Neuronal stem cell (in vitro differentiated cells): ENCODE measurements around the gene LYPLA2.

Experiments
- DNase-seq: peaks from one replicate; pipeline ENCODE4 v3.0.0-alpha.2; 2013; ENCODE audit warnings: low spot score
- H2AFZ ChIP-seq: one replicate; pipeline ENCODE4 v1.6.1; 2013; ENCODE audit warnings: mild to moderate bottlenecking, low read length, inconsistent platforms
- H2AK5ac ChIP-seq: 2 replicates; pipeline ENCODE4 v1.6.1; 2013; ENCODE audit warnings: low read depth, mild to moderate bottlenecking, inconsistent platforms, low read length, moderate library complexity, mixed read lengths
- H2BK120ac ChIP-seq: 2 replicates; pipeline ENCODE4 v1.6.1; 2013; ENCODE audit warnings: low read depth, mild to moderate bottlenecking, inconsistent platforms, low read length, moderate library complexity, mixed read lengths
- H2BK12ac ChIP-seq: one replicate; pipeline ENCODE4 v1.6.1; 2013; ENCODE audit warnings: low read length, inconsistent platforms
- H2BK15ac ChIP-seq: 2 replicates; pipeline ENCODE4 v1.6.1; 2013; ENCODE audit warnings: mild to moderate bottlenecking, low read length, inconsistent platforms, mixed read lengths
- H2BK5ac ChIP-seq: one replicate; pipeline ENCODE4 v1.6.1; 2013; ENCODE audit warnings: inconsistent platforms, mild to moderate bottlenecking, low read length, moderate library complexity
- H3K14ac ChIP-seq: one replicate; pipeline ENCODE4 v1.6.1; 2013; ENCODE audit warnings: low read length, inconsistent platforms
- H3K18ac ChIP-seq: 2 replicates; pipeline ENCODE4 v1.6.1; 2013; ENCODE audit warnings: low read length, inconsistent platforms
- H3K23ac ChIP-seq: 2 replicates; pipeline ENCODE4 v1.6.1; 2013; ENCODE audit warnings: low read depth, mild to moderate bottlenecking, mixed read lengths, low read length, inconsistent platforms; ENCODE audit not compliant: poor library complexity
- H3K27ac ChIP-seq: replicated peaks from 3 replicates; pipeline ENCODE4 v1.5.1; 2013; ENCODE audit warnings: low read length, inconsistent platforms
- H3K27me3 ChIP-seq, 3 experiments: 2 replicates each; pipeline ENCODE4 v1.6.1; 2013; ENCODE audit warnings: low read length in 3 of 3, mild to moderate bottlenecking in 2 of 3, inconsistent platforms in 1 of 3, low read depth in 1 of 3, mixed read lengths in 1 of 3, moderate library complexity in 1 of 3; ENCODE audit not compliant: control insufficient read depth in 3 of 3, insufficient read depth in 3 of 3
- H3K36me3 ChIP-seq, 2 donors: replicated peaks in 1 of 2; 2 replicates each; pipeline ENCODE4 v1.6.1; 2013; ENCODE audit warnings: low read length in 2 of 2; ENCODE audit not compliant: control insufficient read depth in 2 of 2, insufficient read depth in 2 of 2
- H3K4ac ChIP-seq: 2 replicates; pipeline ENCODE4 v1.6.1; 2013; ENCODE audit warnings: inconsistent platforms, mild to moderate bottlenecking, low read length, moderate library complexity
- H3K4me1 ChIP-seq, 2 donors: 1 replicate in 1 of 2; 2 replicates in 1 of 2; pipeline ENCODE4 v1.6.1; 2013; ENCODE audit warnings: low read length in 2 of 2, low read depth in 1 of 2; ENCODE audit not compliant: control insufficient read depth in 2 of 2, insufficient read depth in 1 of 2
- H3K4me2 ChIP-seq: one replicate; pipeline ENCODE4 v1.6.1; 2013; ENCODE audit warnings: mild to moderate bottlenecking, low read length, inconsistent platforms; ENCODE audit not compliant: insufficient read depth, poor library complexity, severe bottlenecking
- H3K4me3 ChIP-seq, 2 donors: 2 replicates each; pipeline ENCODE4 v1.5.1; 2013; ENCODE audit warnings: low read length in 2 of 2, mild to moderate bottlenecking in 2 of 2, inconsistent platforms in 1 of 2, moderate library complexity in 1 of 2
- H3K79me1 ChIP-seq: one replicate; pipeline ENCODE4 v1.6.1; 2013; ENCODE audit warnings: low read depth, mild to moderate bottlenecking, inconsistent platforms, low read length, moderate library complexity
- H3K9ac ChIP-seq: one replicate; pipeline ENCODE4 v1.6.1; 2013; ENCODE audit warnings: mild to moderate bottlenecking, low read depth, low read length, inconsistent platforms; ENCODE audit not compliant: poor library complexity
- H3K9me3 ChIP-seq, 2 donors: replicated peaks in 1 of 2; 2 replicates each; pipeline versions ENCODE3 to v1.6.1; 2013; ENCODE audit warnings: low read length in 2 of 2, mild to moderate bottlenecking in 2 of 2, inconsistent platforms in 1 of 2, low read depth in 1 of 2, mixed read lengths in 1 of 2, moderate library complexity in 1 of 2; ENCODE audit not compliant: control insufficient read depth in 2 of 2, insufficient read depth in 1 of 2
- H4K8ac ChIP-seq: one replicate; pipeline ENCODE4 v1.6.1; 2013; ENCODE audit warnings: low read depth, mild to moderate bottlenecking, inconsistent platforms, low read length, moderate library complexity
- H4K91ac ChIP-seq: one replicate; pipeline ENCODE4 v1.6.1; 2013; ENCODE audit warnings: low read length, low read depth, mild to moderate bottlenecking, inconsistent platforms; ENCODE audit not compliant: poor library complexity
- whole genome bisulfite sequencing, 2 donors: extraction: QIAGEN DNeasy Blood & Tissue Kit; methylation state at CpG; one replicate each; pipeline ENCODE4 v1.1.7; 2013; ENCODE audit warnings: missing lambda C conversion rate in 2 of 2, mixed read lengths in 1 of 2; ENCODE audit not compliant: insufficient read length in 2 of 2, insufficient replicate concordance in 1 of 2; ENCODE audit errors: extremely low coverage in 2 of 2; 5-methylcytosine and 5-hydroxymethylcytosine counted together

The LYPLA2 gene

GRCh38 chr1:23743287-23744152 lies 47.4 kb upstream of the LYPLA2 start, which contains the start of gene ELOA:
Gene ELOA, plus strand, starts transcription at chr1:23743471. Its CDS starts 33 bp downstream, at chr1:23743504.
- Histone ChIP-seq H2AK5ac (peak within 1 kb of the TSS; percentile 63), H3K9me3 (no peaks in the 10 kb centered on the region), H3K79me1 (peaks cover 5% of the 10 kb centered on the region), H3K27me3 (no peaks in the 10 kb centered on the region), H2BK12ac (peak within 1 kb of the TSS; percentile 17), H3K18ac (peak within 1 kb of the TSS; percentile 96), H3K27ac (peak within 1 kb of the TSS; percentile 7), H3K4me3 (peak within 1 kb of the TSS; percentile 93 to 94), H2BK120ac (peak within 1 kb of the TSS; percentile 22), H2BK5ac (peak within 1 kb of the TSS; percentile 69), H3K4me2 (peak within 1 kb of the TSS; percentile 79), H3K23ac (peak within 1 kb of the TSS; percentile 99), H2AFZ (peak within 1 kb of the TSS; percentile 98), H3K36me3 (peaks cover 2 to 28% of the 10 kb centered on the region in 2 donors), H3K9ac (peak within 1 kb of the TSS; percentile 98), H4K8ac (peak within 1 kb of the TSS; percentile 92), H4K91ac (no peak within 1 kb of the TSS), H2BK15ac (peak within 1 kb of the TSS; percentile 39), H3K4me1 (peaks cover 2 to 9% of the 10 kb centered on the region in 2 donors), H3K4ac (peak within 1 kb of the TSS; percentile 55), H3K14ac (peak within 1 kb of the TSS; percentile 65)
- peak; percentile 74 for DNase-seq
- WGBS, 2 donors: no CpG with 5 or more reads among the region's 119 CpGs

GRCh38 chr1:23745515-23745914 lies 45.4 kb upstream of the LYPLA2 start:
- no peak overlapping the region for H3K27ac ChIP-seq
- no peak overlapping the region for H2BK120ac ChIP-seq
- H3K9me3 ChIP-seq: no peaks in the 10 kb centered on the region
- H3K27me3 ChIP-seq: no peaks in the 10 kb centered on the region
- H3K23ac ChIP-seq: no peak overlapping the region
- no peak overlapping the region for H2BK5ac ChIP-seq
- H3K36me3 ChIP-seq: peaks cover 2 to 46% of the 10 kb centered on the region in 2 donors
- no peak overlapping the region for H2BK12ac ChIP-seq
- no peak overlapping the region for H4K8ac ChIP-seq
- no peak for DNase-seq
- no peak overlapping the region for H3K14ac ChIP-seq
- no peak overlapping the region for H3K9ac ChIP-seq
- no peak overlapping the region for H2AK5ac ChIP-seq
- peaks cover 2 to 9% of the 10 kb centered on the region in 2 donors for H3K4me1 ChIP-seq
- peaks cover 5% of the 10 kb centered on the region for H3K79me1 ChIP-seq
- H3K4me2 ChIP-seq: no peak overlapping the region
- H3K18ac ChIP-seq: no peak overlapping the region
- no peak overlapping the region for H2AFZ ChIP-seq
- no CpG with 5 or more reads among the region's 1 CpG for WGBS, 2 donors
- no peak overlapping the region for H4K91ac ChIP-seq
- H3K4ac ChIP-seq: no peak overlapping the region
- H2BK15ac ChIP-seq: no peak overlapping the region
- no peak overlapping the region for H3K4me3 ChIP-seq

- no peak overlapping the region for H4K91ac ChIP-seq
- H2BK15ac ChIP-seq: no peak overlapping the region
- H3K27me3 ChIP-seq: no peaks in the 10 kb centered on the region
- no peak overlapping the region for H3K14ac ChIP-seq
- no peak overlapping the region for H3K4me2 ChIP-seq
- no peak overlapping the region for H2AFZ ChIP-seq
- H3K4me1 ChIP-seq: peaks cover 2 to 9% of the 10 kb centered on the region in 2 donors
- H3K9ac ChIP-seq: no peak overlapping the region
- H2BK5ac ChIP-seq: no peak overlapping the region
- H3K9me3 ChIP-seq: no peaks in the 10 kb centered on the region
- no CpG with 5 or more reads among the region's 3 CpGs for WGBS, 2 donors
- no peak overlapping the region for H3K4ac ChIP-seq
- DNase-seq: no peak
- H3K18ac ChIP-seq: no peak overlapping the region
- H2BK120ac ChIP-seq: no peak overlapping the region
- H3K36me3 ChIP-seq: peaks cover 20 to 71% of the 10 kb centered on the region in 2 donors
- H3K27ac ChIP-seq: no peak overlapping the region
- no peak overlapping the region for H3K23ac ChIP-seq
- peaks cover 5% of the 10 kb centered on the region for H3K79me1 ChIP-seq
- no peak overlapping the region for H2BK12ac ChIP-seq
- H2AK5ac ChIP-seq: no peak overlapping the region
- H4K8ac ChIP-seq: no peak overlapping the region
- H3K4me3 ChIP-seq: no peak overlapping the region
Measured at GRCh38 chr1:23748016-23748415, 42.9 kb upstream of the LYPLA2 start.

- Histone ChIP-seq H4K91ac (no peak overlapping the region), H3K4me2 (no peak overlapping the region), H2AFZ (no peak overlapping the region), H2BK120ac (no peak overlapping the region), H3K79me1 (no peaks in the 10 kb centered on the region), H3K9me3 (no peaks in the 10 kb centered on the region), H3K18ac (no peak overlapping the region), H2BK12ac (no peak overlapping the region), H3K9ac (no peak overlapping the region), H2AK5ac (no peak overlapping the region), H3K23ac (no peak overlapping the region), H2BK5ac (no peak overlapping the region), H3K4ac (no peak overlapping the region), H3K36me3 (peaks cover 37 to 97% of the 10 kb centered on the region in 2 donors), H4K8ac (no peak overlapping the region), H3K4me1 (no peaks in the 10 kb centered on the region), H2BK15ac (no peak overlapping the region), H3K14ac (no peak overlapping the region), H3K27ac (no peak overlapping the region), H3K27me3 (no peaks in the 10 kb centered on the region), H3K4me3 (no peak overlapping the region)
- no CpG with 5 or more reads among the region's 11 CpGs for WGBS, 2 donors
- DNase-seq: peak; percentile 11
Measured at GRCh38 chr1:23751050-23751814, 39.7 kb upstream of the LYPLA2 start.
